Progenitor cell of endocrine pancreas (in vitro differentiated cells): Measurements from ENCODE around the gene FBXL4. TPM values are rescaled to one million over a fixed set of nuclear protein-coding genes. Genes with fewer than 3 reads are reported as not detected.

Experiments used
- DNase-seq: peaks from one replicate; pipeline ENCODE4 v3.0.0; 2021; ENCODE audit warnings: low spot score; ENCODE audit not compliant: unreplicated experiment
- H3K27ac Mint-ChIP-seq: 2 replicates; pipeline ENCODE4 v1.8.0; 2021; ENCODE audit warnings: mild to moderate bottlenecking, moderate library complexity, mixed read lengths
- H3K27me3 Mint-ChIP-seq: 2 replicates; pipeline ENCODE4 v1.8.0; 2021; ENCODE audit warnings: mixed read lengths
- H3K36me3 Mint-ChIP-seq: 2 replicates; pipeline ENCODE4 v1.8.0; 2022; ENCODE audit warnings: mixed read lengths; ENCODE audit not compliant: insufficient read depth
- H3K4me1 Mint-ChIP-seq: 2 replicates; pipeline ENCODE4 v1.8.0; 2021; ENCODE audit warnings: low read depth, mixed read lengths
- H3K4me3 Mint-ChIP-seq: 2 replicates; pipeline ENCODE4 v1.8.0; 2021; ENCODE audit warnings: low read depth, mild to moderate bottlenecking, moderate library complexity, mixed read lengths
- H3K9me3 Mint-ChIP-seq: 2 replicates; pipeline ENCODE4 v1.8.0; 2021; ENCODE audit warnings: low read depth, mixed read lengths
- CTCF ChIP-seq: fragments of 200-600 bp; sonication (generic); IDR thresholded peaks from one replicate; pipeline ENCODE4 v1.5.0; 2021; ENCODE audit warnings: antibody characterized with exemption, mild to moderate bottlenecking; ENCODE audit not compliant: unreplicated experiment
- total RNA-seq: library from RNA; stranded (reverse); gene quantifications from 2 replicates; pipeline ENCODE4 v1.2.1, GENCODE V29; 2021

The FBXL4 gene
- total RNA-seq, 1 donor from 2014 or later, result 18.3 TPM

- peaks cover 82% of the 10 kb centered on the region for H3K27me3 Mint-ChIP-seq
- H3K36me3 Mint-ChIP-seq, result no peaks in the 10 kb centered on the region
- DNase-seq, result no peak
- no peak for TF ChIP-seq CTCF
- H3K4me3 Mint-ChIP-seq, result peak overlapping the region; percentile 65
- H3K9me3 Mint-ChIP-seq, result no peaks in the 10 kb centered on the region
- H3K27ac Mint-ChIP-seq, result peak overlapping the region; percentile 53
- H3K4me1 Mint-ChIP-seq, result peaks cover 34% of the 10 kb centered on the region
These were observed 111.5 kb downstream of the FBXL4 start for GRCh38 chr6:98836025-98836961.

- peaks cover 38% of the 10 kb centered on the region for H3K4me1 Mint-ChIP-seq
- H3K27ac Mint-ChIP-seq, result peak overlapping the region; percentile 53
- H3K4me3 Mint-ChIP-seq, result peak overlapping the region; percentile 65
- TF ChIP-seq CTCF, result no peak
- H3K27me3 Mint-ChIP-seq, result peaks cover 84% of the 10 kb centered on the region
- no peaks in the 10 kb centered on the region for H3K9me3 Mint-ChIP-seq
- DNase-seq, result no peak
- H3K36me3 Mint-ChIP-seq, result no peaks in the 10 kb centered on the region
These were observed 112.4 kb downstream of the FBXL4 start for GRCh38 chr6:98835149-98836024.

GRCh38 chr6:98834060-98835031, 113.4 kb downstream of the FBXL4 start, which contains the start of gene POU3F2:
TSS of gene POU3F2 (plus strand) at chr6:98834574. CDS start at chr6:98834874, 300 bp downstream.
- peak; percentile 80 for DNase-seq
- Mint-ChIP-seq H3K4me3 (peak within 1 kb of the TSS; percentile 78), H3K27ac (peak within 1 kb of the TSS; percentile 20), H3K27me3 (peaks cover 84% of the 10 kb centered on the region), H3K36me3 (no peaks in the 10 kb centered on the region), H3K4me1 (peaks cover 38% of the 10 kb centered on the region), H3K9me3 (no peaks in the 10 kb centered on the region)
- no peak for TF ChIP-seq CTCF

- H3K4me3 Mint-ChIP-seq, result peak overlapping the region; percentile 78
- peak; percentile 0 for TF ChIP-seq CTCF
- H3K9me3 Mint-ChIP-seq, result no peaks in the 10 kb centered on the region
- H3K36me3 Mint-ChIP-seq, result no peaks in the 10 kb centered on the region
- DNase-seq, result no peak
- peaks cover 41% of the 10 kb centered on the region for H3K4me1 Mint-ChIP-seq
- peak overlapping the region; percentile 17 for H3K27ac Mint-ChIP-seq
- H3K27me3 Mint-ChIP-seq, result peaks cover 85% of the 10 kb centered on the region
These were observed 114.3 kb downstream of the FBXL4 start for GRCh38 chr6:98833307-98834059.
